ENCODE results near the gene OPA3.

Gene OPA3

GRCh38 chr19:45483033-45483432 is 101.6 kb downstream of the OPA3 start:
- no peak for DNase-seq
- TF ChIP-seq CTCF (IDR thresholded peaks at IDR 0.05): no peak
- Mint-ChIP-seq H3K27me3 (ENCODE audit: low read depth, poor library complexity) (peaks cover 17% of the 10 kb centered on the region), H3K27ac (no peak overlapping the region), H3K4me3 (no peak overlapping the region), H3K9me3 (no peaks in the 10 kb centered on the region), H3K36me3 (ENCODE audit: low read depth) (peaks cover 5% of the 10 kb centered on the region), H3K4me1 (peaks cover 9% of the 10 kb centered on the region)

GRCh38 chr19:45478454-45479238 is 106.0 kb downstream of the OPA3 start:
- H3K9me3 Mint-ChIP-seq: no peaks in the 10 kb centered on the region
- H3K27ac Mint-ChIP-seq: peak overlapping the region; percentile 100
- H3K27me3 Mint-ChIP-seq (ENCODE audit: low read depth, poor library complexity): peaks cover 59% of the 10 kb centered on the region
- peak; percentile 93 for TF ChIP-seq CTCF (IDR thresholded peaks at IDR 0.05)
- DNase-seq: peak; percentile 88
- H3K36me3 Mint-ChIP-seq (ENCODE audit: low read depth): no peaks in the 10 kb centered on the region
- H3K4me1 Mint-ChIP-seq: peaks cover 34% of the 10 kb centered on the region
- H3K4me3 Mint-ChIP-seq: peak overlapping the region; percentile 81

GRCh38 chr19:45477713-45478453 is 106.7 kb downstream of the OPA3 start:
- peaks cover 40% of the 10 kb centered on the region for H3K4me1 Mint-ChIP-seq
- H3K9me3 Mint-ChIP-seq: no peaks in the 10 kb centered on the region
- TF ChIP-seq CTCF (IDR thresholded peaks at IDR 0.05): peak; percentile 49
- no peaks in the 10 kb centered on the region for H3K36me3 Mint-ChIP-seq (ENCODE audit: low read depth)
- peak overlapping the region; percentile 81 for H3K4me3 Mint-ChIP-seq
- H3K27ac Mint-ChIP-seq: peak overlapping the region; percentile 100
- peaks cover 62% of the 10 kb centered on the region for H3K27me3 Mint-ChIP-seq (ENCODE audit: low read depth, poor library complexity)
- DNase-seq: no peak
